Lung (tissue), 12 donors: ENCODE measurements around the gene MFAP5. TPM values are rescaled to one million over a fixed set of nuclear protein-coding genes. Genes with fewer than 3 reads are reported as not detected.
A peak's percentile ranks its signal among the peaks of the same experiment; 100 is the strongest.
"Not testable (repeated sequence)": the region's sequence is repeated elsewhere in the genome, so short reads cannot be mapped to it uniquely, and the experiment has no call there.

ENCODE experiments used
- ATAC-seq: fragments of 200-7000 bp; cut with Tn5 transposase; one replicate; pipeline ENCODE4 v1.9.1; 2020; ENCODE audit warnings: moderate number of reproducible peaks; ENCODE audit not compliant: insufficient read depth, low FRiP score
- DNase-seq, 3 donors: peaks; one replicate each; pipeline ENCODE4 v3.0.0-alpha.2; 2013 to 2017
- H3K27ac ChIP-seq, 2 donors: one replicate each; pipeline ENCODE4 v1.5.1; 2013; ENCODE audit warnings: mild to moderate bottlenecking in 2 of 2, moderate library complexity in 2 of 2, control low read depth in 1 of 2, inconsistent platforms in 1 of 2, low read depth in 1 of 2, low read length in 1 of 2
- H3K27me3 ChIP-seq, 3 donors: one replicate each; pipeline ENCODE4 v1.5.1; 2013; ENCODE audit warnings: low read length in 2 of 3; ENCODE audit not compliant: control insufficient read depth in 3 of 3, insufficient read depth in 3 of 3
- H3K36me3 ChIP-seq, 4 donors: one replicate each; pipeline ENCODE4 v1.5.1; 2013; ENCODE audit warnings: low read length in 4 of 4, mild to moderate bottlenecking in 1 of 4, moderate library complexity in 1 of 4; ENCODE audit not compliant: control insufficient read depth in 4 of 4, insufficient read depth in 4 of 4
- H3K4me1 ChIP-seq, 5 donors: one replicate each; pipeline ENCODE4 v1.5.1; 2013; ENCODE audit warnings: low read length in 5 of 5, mild to moderate bottlenecking in 2 of 5, moderate library complexity in 1 of 5; ENCODE audit not compliant: control insufficient read depth in 5 of 5, insufficient read depth in 5 of 5
- H3K4me3 ChIP-seq: one replicate; pipeline ENCODE4 v1.5.1; 2013; ENCODE audit warnings: mild to moderate bottlenecking, control low read depth, moderate library complexity
- H3K9ac ChIP-seq, 2 donors: one replicate each; pipeline ENCODE4 v1.5.1; 2013; ENCODE audit warnings: low read length in 2 of 2, control low read depth in 1 of 2; ENCODE audit not compliant: insufficient read depth in 1 of 2
- H3K9me3 ChIP-seq, 4 donors: one replicate each; pipeline ENCODE4 v1.5.1; 2013; ENCODE audit warnings: low read length in 3 of 4, mild to moderate bottlenecking in 1 of 4, moderate library complexity in 1 of 4; ENCODE audit not compliant: control insufficient read depth in 4 of 4, insufficient read depth in 3 of 4
- CTCF ChIP-seq: IDR thresholded peaks from 2 replicates; pipeline ENCODE4 v1.5.1; 2012; ENCODE audit warnings: mild to moderate bottlenecking; ENCODE audit errors: control extremely low read depth, extremely low read depth
- WGBS, 2 donors: extraction: QIAGEN DNeasy Blood & Tissue Kit; methylation state at CpG; one replicate each; pipeline ENCODE4 v1.1.7; 2013; 5-methylcytosine and 5-hydroxymethylcytosine counted together
- polyA plus RNA-seq, 2 donors: library from polyadenylated mRNA; stranded (reverse); fragments of 200-250 nt; gene quantifications; one replicate each; pipeline ENCODE4 v1.2.1, GENCODE V29; 2013
- total RNA-seq, 2 donors: library from RNA; depleted of rRNA in 1 of 2; stranded (reverse); fragments of >200 nt in 1 of 2; gene quantifications; one replicate each; pipeline ENCODE4 v1.2.1, GENCODE V29; 2014 to 2021
- donor health status: control.
- donor health status: control.
- donor health status: Bipolar disorder and iron deficiency.
- donor health status: healthy.
- donor health status: DM: yes; HTN: yes; CAD: no.

Gene MFAP5
- total and polyA plus RNA-seq, 4 donors, result 1.6 to 10.0 (median 3.5) TPM

GRCh38 chr12:8615206-8615605, 47.4 kb downstream of the MFAP5 start:
- Histone ChIP-seq H3K4me1 (no peaks in the 10 kb centered on the region), H3K27me3 (no peaks in the 10 kb centered on the region), H3K9ac (no peak overlapping the region), H3K9me3 (no peaks in the 10 kb centered on the region), H3K36me3 (no peaks in the 10 kb centered on the region), H3K27ac (no peak overlapping the region), H3K4me3 (no peak overlapping the region)
- 83 to 89% methylated on average over 6 of the region's 6 CpGs for WGBS, 2 donors
- DNase-seq (no peak), ATAC-seq (no peak)
- TF ChIP-seq CTCF, result no peak

- not testable (repeated sequence) for ATAC-seq, H3K27ac ChIP-seq, H3K4me1 ChIP-seq, H3K9ac ChIP-seq, H3K27me3 ChIP-seq, DNase-seq, H3K4me3 ChIP-seq, H3K36me3 ChIP-seq, H3K9me3 ChIP-seq
- WGBS, 2 donors, result 96 to 100% methylated on average over 1 of the region's 1 CpG
Measured at GRCh38 chr12:8613881-8614280, 48.7 kb downstream of the MFAP5 start.

DNA sequence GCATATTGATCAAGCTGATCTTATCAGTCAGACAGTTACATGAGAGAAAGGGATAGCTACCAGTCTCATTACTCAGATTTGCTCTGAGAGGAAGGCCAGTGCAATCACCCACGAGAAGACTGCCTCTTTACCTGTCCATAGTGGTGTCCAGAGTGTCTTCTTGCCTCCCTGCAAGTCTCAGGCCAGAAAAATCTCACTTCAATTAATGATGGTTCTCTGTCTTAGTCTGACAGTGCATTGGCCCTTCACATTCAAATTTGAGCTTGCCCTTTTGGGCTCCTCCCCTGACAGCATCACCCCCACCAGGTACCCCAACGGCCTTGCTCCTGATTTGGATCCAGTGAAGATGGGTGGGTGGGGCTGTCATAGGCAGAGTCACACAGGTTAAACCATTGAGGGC, 50.0 kb downstream of the MFAP5 start, which contains the start of gene AICDA:
Gene AICDA, minus strand, starts transcription at position 231 of the 400 bp plus-strand sequence. Its CDS starts 92 bp downstream, at position 139.
- Histone ChIP-seq H3K27ac (no peak within 1 kb of the TSS), H3K4me1 (no peaks in the 10 kb centered on the region), H3K9ac (no peak within 1 kb of the TSS), H3K27me3 (no peaks in the 10 kb centered on the region), H3K4me3 (no peak within 1 kb of the TSS), H3K9me3 (no peaks in the 10 kb centered on the region), H3K36me3 (no peaks in the 10 kb centered on the region)
- TF ChIP-seq CTCF, result no peak
- ATAC-seq, result no peak
- WGBS, 2 donors, result 75 to 82% methylated on average over 2 of the region's 2 CpGs
- DNase-seq, result no peak

DNA sequence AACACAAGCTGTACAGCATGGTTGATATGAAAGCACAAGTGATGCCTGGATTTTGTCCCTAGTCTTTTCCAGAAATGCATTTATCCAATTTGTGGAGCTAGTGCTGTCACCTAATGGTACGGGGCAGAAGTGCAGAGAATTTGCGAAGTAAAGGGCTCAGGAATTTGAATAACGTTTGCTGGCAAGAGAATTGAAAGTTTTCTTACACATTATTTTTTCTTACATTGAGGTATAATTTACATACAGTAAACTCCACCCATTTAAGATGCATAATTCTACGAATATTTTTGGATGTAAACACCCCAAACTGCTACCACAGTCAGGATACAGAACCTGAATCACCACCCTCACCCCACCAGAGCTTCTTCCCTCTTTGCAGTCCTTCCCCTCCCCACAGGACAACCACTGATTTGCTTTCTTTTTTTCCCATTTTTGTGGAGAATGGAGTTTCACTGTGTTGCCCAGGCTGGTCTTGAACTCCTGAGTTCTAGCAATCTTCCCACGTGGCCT, 53.5 kb downstream of the MFAP5 start:
- DNase-seq, result peak; percentile 31 to 68 (median 64)
- H3K4me1 ChIP-seq, result no peaks in the 10 kb centered on the region
- no peaks in the 10 kb centered on the region for H3K9me3 ChIP-seq
- no peak overlapping the region for H3K4me3 ChIP-seq
- peaks cover 0 to 7% (median 0%) of the 10 kb centered on the region in 3 donors for H3K27me3 ChIP-seq
- peak; percentile 38 for TF ChIP-seq CTCF
- 14 to 16% methylated on average over 5 of the region's 5 CpGs for WGBS, 2 donors
- no peaks in the 10 kb centered on the region for H3K36me3 ChIP-seq
- no peak overlapping the region for H3K9ac ChIP-seq
- H3K27ac ChIP-seq, result no peak overlapping the region
- no peak for ATAC-seq
